Osteoblast (primary cell): ENCODE measurements around the gene NUP85. TPM values are rescaled to one million over a fixed set of nuclear protein-coding genes. Genes with fewer than 3 reads are reported as not detected.
"Not testable (repeated sequence)": the region's sequence is repeated elsewhere in the genome, so short reads cannot be mapped to it uniquely, and the experiment has no call there.

ENCODE experiments used
- DNase-seq: peaks from one replicate; pipeline ENCODE4 v3.0.0; 2011; ENCODE audit warnings: low spot score, mixed read lengths; ENCODE audit not compliant: insufficient read length; ENCODE audit errors: missing footprints
- H2AFZ ChIP-seq: 2 replicates; pipeline ENCODE4 v1.6.0; 2011; ENCODE audit warnings: mild to moderate bottlenecking, low read length
- H3K27ac ChIP-seq: 2 replicates; pipeline ENCODE4 v1.5.1; 2011; ENCODE audit warnings: mild to moderate bottlenecking, low read depth, low read length, moderate library complexity
- H3K27me3 ChIP-seq: 2 replicates; pipeline ENCODE4 v1.6.0; 2012; ENCODE audit warnings: mild to moderate bottlenecking, control low read depth, inconsistent platforms, low read length, moderate library complexity; ENCODE audit not compliant: insufficient read depth
- H3K36me3 ChIP-seq: 2 replicates; pipeline ENCODE4 v1.5.1; 2011; ENCODE audit warnings: mild to moderate bottlenecking, low read length, control low read depth, moderate library complexity; ENCODE audit not compliant: insufficient read depth
- H3K4me1 ChIP-seq: 2 replicates; pipeline ENCODE4 v1.5.1; 2011; ENCODE audit warnings: mild to moderate bottlenecking, low read length, control low read depth, moderate library complexity; ENCODE audit not compliant: insufficient read depth
- H3K4me2 ChIP-seq: 2 replicates; pipeline ENCODE4 v1.6.0; 2011; ENCODE audit warnings: mild to moderate bottlenecking, low read length; ENCODE audit not compliant: insufficient read depth
- H3K4me3 ChIP-seq: fragments of 200-600 bp; sonication (generic); 3 replicates; pipeline ENCODE4 v1.5.1; 2012; ENCODE audit warnings: mild to moderate bottlenecking, low read length, inconsistent platforms; ENCODE audit not compliant: insufficient read depth
- H3K79me2 ChIP-seq: 2 replicates; pipeline ENCODE4 v1.6.0; 2012; ENCODE audit warnings: mild to moderate bottlenecking, low read length, control low read depth, inconsistent platforms; ENCODE audit not compliant: insufficient read depth
- H3K9me3 ChIP-seq: 2 replicates; pipeline ENCODE4 v1.5.1; 2011; ENCODE audit warnings: low read depth, low read length, control low read depth
- H4K20me1 ChIP-seq: 2 replicates; pipeline ENCODE4 v1.6.0; 2012; ENCODE audit warnings: mild to moderate bottlenecking, low read length, control low read depth; ENCODE audit not compliant: insufficient read depth
- total RNA-seq: library from RNA; depleted of rRNA; stranded (reverse); fragments of >200 nt; gene quantifications from 2 replicates; pipeline ENCODE4 v1.2.3, GENCODE V29; 2012
- TF ChIP-seq, protein P1 (sequence below): IDR thresholded peaks from 2 replicates; pipeline ENCODE4 v1.5.1; 2011; ENCODE audit warnings: mild to moderate bottlenecking, low read depth, low read length, moderate library complexity; ENCODE audit errors: extremely low read depth

Gene NUP85
- total RNA-seq, result 26.4 and 26.5 TPM in 2 replicates

DNA sequence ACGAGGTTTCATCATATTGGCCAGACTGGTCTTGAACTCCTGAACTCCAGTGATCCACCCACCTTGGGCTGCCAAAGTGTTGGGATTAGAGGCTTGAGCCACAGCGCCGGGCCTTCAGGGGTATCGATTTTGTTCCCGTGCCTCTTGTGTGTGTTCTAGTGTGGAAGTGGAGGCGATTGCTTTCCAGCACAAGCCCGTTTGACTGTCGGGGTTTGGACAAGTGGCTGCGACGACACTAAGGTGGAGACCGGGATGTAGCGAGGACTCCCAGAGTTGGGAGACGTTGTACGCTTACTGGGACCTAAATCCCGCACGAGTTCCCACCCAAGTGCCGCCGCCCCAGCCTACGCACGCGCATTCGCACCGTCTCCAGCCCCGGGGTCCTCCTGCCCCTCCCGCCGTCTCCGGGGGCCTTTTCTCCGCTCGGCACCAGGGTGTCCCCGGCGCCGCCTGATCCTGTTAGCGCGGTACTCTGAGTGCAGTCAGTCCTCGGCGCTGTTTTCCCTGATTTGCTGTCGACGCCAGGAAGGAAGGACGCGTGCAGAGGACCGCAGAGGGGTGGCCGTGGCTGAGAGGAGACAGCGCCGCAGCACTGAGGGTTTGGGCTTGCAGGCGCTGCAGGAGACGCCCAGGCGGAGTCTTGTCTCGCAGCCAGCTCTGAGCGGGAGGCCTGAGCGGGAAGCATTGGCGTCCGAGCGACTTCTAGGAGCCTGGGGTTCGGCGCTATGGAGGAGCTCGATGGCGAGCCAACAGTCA lies at the start of gene NUP85:
NUP85 (plus strand) TSS at position 643 of the 756 bp plus-strand sequence; CDS start at position 726, 83 bp downstream.
- peak within 1 kb of the TSS; percentile 93 for H3K27ac ChIP-seq
- peaks cover 44% of the 10 kb centered on the region for H3K79me2 ChIP-seq
- TF ChIP-seq, protein P1, sequence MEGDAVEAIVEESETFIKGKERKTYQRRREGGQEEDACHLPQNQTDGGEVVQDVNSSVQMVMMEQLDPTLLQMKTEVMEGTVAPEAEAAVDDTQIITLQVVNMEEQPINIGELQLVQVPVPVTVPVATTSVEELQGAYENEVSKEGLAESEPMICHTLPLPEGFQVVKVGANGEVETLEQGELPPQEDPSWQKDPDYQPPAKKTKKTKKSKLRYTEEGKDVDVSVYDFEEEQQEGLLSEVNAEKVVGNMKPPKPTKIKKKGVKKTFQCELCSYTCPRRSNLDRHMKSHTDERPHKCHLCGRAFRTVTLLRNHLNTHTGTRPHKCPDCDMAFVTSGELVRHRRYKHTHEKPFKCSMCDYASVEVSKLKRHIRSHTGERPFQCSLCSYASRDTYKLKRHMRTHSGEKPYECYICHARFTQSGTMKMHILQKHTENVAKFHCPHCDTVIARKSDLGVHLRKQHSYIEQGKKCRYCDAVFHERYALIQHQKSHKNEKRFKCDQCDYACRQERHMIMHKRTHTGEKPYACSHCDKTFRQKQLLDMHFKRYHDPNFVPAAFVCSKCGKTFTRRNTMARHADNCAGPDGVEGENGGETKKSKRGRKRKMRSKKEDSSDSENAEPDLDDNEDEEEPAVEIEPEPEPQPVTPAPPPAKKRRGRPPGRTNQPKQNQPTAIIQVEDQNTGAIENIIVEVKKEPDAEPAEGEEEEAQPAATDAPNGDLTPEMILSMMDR, result no peak
- no peaks in the 10 kb centered on the region for H4K20me1 ChIP-seq
- no peaks in the 10 kb centered on the region for H3K9me3 ChIP-seq
- H3K36me3 ChIP-seq, result peaks cover 18% of the 10 kb centered on the region
- H3K4me2 ChIP-seq, result peak within 1 kb of the TSS; percentile 99
- peak; percentile 99 for DNase-seq
- peak within 1 kb of the TSS; percentile 97 for H2AFZ ChIP-seq
- peak within 1 kb of the TSS; percentile 88 for H3K4me3 ChIP-seq
- no peaks in the 10 kb centered on the region for H3K27me3 ChIP-seq
- peaks cover 6% of the 10 kb centered on the region for H3K4me1 ChIP-seq

- H3K36me3 ChIP-seq, H2AFZ ChIP-seq, H3K4me3 ChIP-seq, H3K9me3 ChIP-seq, H3K4me2 ChIP-seq, H3K27ac ChIP-seq, H3K79me2 ChIP-seq, DNase-seq, H4K20me1 ChIP-seq, H3K27me3 ChIP-seq: not testable (repeated sequence)
- H3K4me1 ChIP-seq, result peaks cover 14% of the 10 kb centered on the region
Observed at GRCh38 chr17:75158480-75158879, 47.0 kb upstream of the NUP85 start.

DNA sequence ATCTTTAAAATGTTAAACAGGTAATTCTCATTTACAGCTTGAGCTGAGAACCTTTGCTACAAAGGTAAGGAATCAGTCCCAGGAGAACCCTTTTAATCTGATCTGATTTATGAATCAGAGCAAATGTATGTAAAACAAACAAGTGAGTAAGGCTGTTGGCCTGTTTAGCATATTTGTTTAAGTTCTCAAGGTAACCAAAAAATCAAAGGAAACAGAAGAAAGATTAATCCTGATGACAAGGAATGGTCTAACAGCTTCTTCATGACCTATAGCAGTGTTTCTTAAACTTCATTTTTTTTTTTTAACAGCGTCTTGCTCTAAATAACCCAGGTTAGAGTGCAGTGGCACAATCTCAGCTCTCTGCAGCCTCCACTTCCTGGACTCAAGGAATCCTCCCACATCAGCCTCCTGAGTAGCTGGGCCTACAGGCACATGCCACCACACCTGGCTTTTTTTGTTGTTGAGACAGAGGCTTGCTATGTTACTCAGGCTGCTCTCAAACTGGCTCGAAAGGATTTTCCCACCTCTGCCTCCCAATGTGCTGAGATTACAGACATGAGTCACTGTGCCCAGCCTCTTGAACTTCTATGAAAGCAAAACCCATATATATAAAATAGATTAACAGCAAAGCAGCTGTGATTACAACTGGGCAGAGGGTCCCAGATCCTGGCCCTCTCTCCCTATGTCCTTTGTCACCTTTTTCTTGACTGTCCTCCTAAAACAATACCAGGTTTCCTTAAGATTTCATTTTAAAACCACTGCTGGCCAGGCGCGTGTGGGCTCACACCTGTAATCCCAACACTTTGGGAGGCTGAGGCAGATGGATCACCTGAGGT lies 46.1 kb upstream of the NUP85 start:
- Histone ChIP-seq H3K27ac (peak overlapping the region; percentile 51), H3K4me3 (no peak overlapping the region), H3K4me1 (peaks cover 14% of the 10 kb centered on the region), H3K27me3 (no peaks in the 10 kb centered on the region), H3K36me3 (no peaks in the 10 kb centered on the region), H3K4me2 (no peak overlapping the region), H3K9me3 (no peaks in the 10 kb centered on the region), H4K20me1 (no peaks in the 10 kb centered on the region), H3K79me2 (no peaks in the 10 kb centered on the region), H2AFZ (no peak overlapping the region)
- peak; percentile 63 for DNase-seq
- TF ChIP-seq, protein P1, result no peak

GRCh38 chr17:75160211-75160610 lies 45.3 kb upstream of the NUP85 start:
- H2AFZ ChIP-seq, result no peak overlapping the region

More at GRCh38 chr17:75160211-75160610, 45.3 kb upstream of the NUP85 start:
- no peak overlapping the region for H3K4me3 ChIP-seq
- peaks cover 9% of the 10 kb centered on the region for H3K4me1 ChIP-seq
- H4K20me1 ChIP-seq, result no peaks in the 10 kb centered on the region
- no peak overlapping the region for H3K4me2 ChIP-seq
- H3K27me3 ChIP-seq, result no peaks in the 10 kb centered on the region
- H3K27ac ChIP-seq, result no peak overlapping the region
- no peaks in the 10 kb centered on the region for H3K79me2 ChIP-seq
- TF ChIP-seq, protein P1, result no peak
- no peaks in the 10 kb centered on the region for H3K9me3 ChIP-seq
- DNase-seq, result peak; percentile 58
- H3K36me3 ChIP-seq, result no peaks in the 10 kb centered on the region
